ENCODE results near the gene ARVCF.

GRCh38 chr22:19966908-19967750, 49.5 kb downstream of the ARVCF start:
- TF ChIP-seq CTCF (IDR thresholded peaks at IDR 0.05) (no peak), REST (IDR thresholded peaks at IDR 0.05; ENCODE audit: insufficient read depth in 1 of 2, low read depth in 2 of 2, low read length in 1 of 2) (no peak)

Measured in Panc1 (cell line).